HG03175 (cell line): Measurements from ENCODE around the gene PPIL1.
"Not testable (repeated sequence)": the region's sequence is repeated elsewhere in the genome, so short reads cannot be mapped to it uniquely, and the experiment has no call there.

Experiments
- ATAC-seq: cut with Tn5 transposase; IDR thresholded peaks from one replicate; pipeline ENCODE4 v1.9.1; 2021; ENCODE audit warnings: mild to moderate bottlenecking, moderate library complexity; ENCODE audit not compliant: unreplicated experiment

PPIL1 gene

GRCh38 chr6:36817847-36818246, 56.8 kb downstream of the PPIL1 start:
- no peak for ATAC-seq

- ATAC-seq, result no peak
Observed at GRCh38 chr6:36817176-36817817, 57.3 kb downstream of the PPIL1 start.

- ATAC-seq, result no peak
Observed at GRCh38 chr6:36815962-36816735, 58.5 kb downstream of the PPIL1 start.

- ATAC-seq, result no peak
Observed at GRCh38 chr6:36814249-36814648, 60.4 kb downstream of the PPIL1 start.

- ATAC-seq, result no peak
Observed at GRCh38 chr6:36813526-36813925, 61.1 kb downstream of the PPIL1 start.

- not testable (repeated sequence) for ATAC-seq
Observed at GRCh38 chr6:36813047-36813446, 61.6 kb downstream of the PPIL1 start.

GRCh38 chr6:36809941-36810803, 64.4 kb downstream of the PPIL1 start:
- no peak for ATAC-seq

GRCh38 chr6:36809156-36809555, 65.4 kb downstream of the PPIL1 start:
- no peak for ATAC-seq

- ATAC-seq, result no peak
Observed at GRCh38 chr6:36808634-36809033, 66.0 kb downstream of the PPIL1 start.

- ATAC-seq, result no peak
Observed at GRCh38 chr6:36807750-36808149, 66.9 kb downstream of the PPIL1 start.

GRCh38 chr6:36807143-36807542, 67.5 kb downstream of the PPIL1 start:
- ATAC-seq, result no peak

- ATAC-seq, result no peak
Observed at GRCh38 chr6:36805917-36806316, 68.7 kb downstream of the PPIL1 start.

- no peak for ATAC-seq
Observed at GRCh38 chr6:36805096-36805797, 69.4 kb downstream of the PPIL1 start.
